Activated T-helper 1 cell treated with anti-CD3 and anti-CD28 coated beads, Interleukin-2, amount 50 U/mL, for 16 hours (primary cell): Measurements from ENCODE around the gene SIVA1.

Experiments
- DNase-seq, 2 donors: peaks; one replicate each; pipeline ENCODE4 v3.0.0-alpha.2; 2020; ENCODE audit warnings: low read depth in 1 of 2, low spot score in 1 of 2

The SIVA1 gene

GRCh38 chr14:104806625-104807465, 53.9 kb downstream of the SIVA1 start:
- DNase-seq, result no peak

GRCh38 chr14:104808456-104808855, 55.5 kb downstream of the SIVA1 start:
- DNase-seq, result no peak
